Esophagus squamous epithelium (tissue), 4 donors: ENCODE measurements around the gene CHTOP.

ENCODE experiments used
- POLR2A ChIP-seq, 4 donors: fragments of 450-650 bp; IDR thresholded peaks; one replicate each; pipeline ENCODE4 v1.6.1; 2017; ENCODE audit warnings: antibody characterized with exemption in 4 of 4, mild to moderate bottlenecking in 4 of 4, moderate library complexity in 3 of 4
- TF ChIP-seq, protein P1 (sequence below), 6 experiments: fragments of 450-650 bp in 4 of 6; fragments of 200-600 bp in 2 of 6; sonication (generic) in 2 of 6; IDR thresholded peaks; one replicate each; pipeline ENCODE4 v1.5.1; 2016 to 2019; ENCODE audit warnings: antibody characterized with exemption in 6 of 6, mild to moderate bottlenecking in 4 of 6, moderate library complexity in 4 of 6

DNA sequence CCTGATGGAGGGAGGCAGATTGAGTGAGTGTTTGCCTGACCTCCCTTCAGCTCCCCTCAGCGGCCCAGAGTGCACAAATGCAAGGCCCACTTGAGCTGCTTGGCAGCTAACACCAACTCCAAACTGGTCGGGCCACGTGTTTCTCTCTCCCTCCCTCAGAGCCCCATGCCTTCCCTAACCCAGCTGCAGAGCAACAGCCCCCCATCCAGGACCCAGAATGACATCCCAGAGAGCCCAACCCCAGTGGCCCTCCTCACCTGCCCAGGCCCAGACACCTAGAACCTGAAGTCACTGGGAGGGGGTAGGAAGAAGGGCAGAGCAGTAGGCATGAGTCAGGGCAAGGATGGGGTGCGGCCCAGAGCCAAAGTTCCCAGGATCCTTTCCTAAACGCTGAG is 17.0 kb upstream of the CHTOP start:
- TF ChIP-seq, protein P1, sequence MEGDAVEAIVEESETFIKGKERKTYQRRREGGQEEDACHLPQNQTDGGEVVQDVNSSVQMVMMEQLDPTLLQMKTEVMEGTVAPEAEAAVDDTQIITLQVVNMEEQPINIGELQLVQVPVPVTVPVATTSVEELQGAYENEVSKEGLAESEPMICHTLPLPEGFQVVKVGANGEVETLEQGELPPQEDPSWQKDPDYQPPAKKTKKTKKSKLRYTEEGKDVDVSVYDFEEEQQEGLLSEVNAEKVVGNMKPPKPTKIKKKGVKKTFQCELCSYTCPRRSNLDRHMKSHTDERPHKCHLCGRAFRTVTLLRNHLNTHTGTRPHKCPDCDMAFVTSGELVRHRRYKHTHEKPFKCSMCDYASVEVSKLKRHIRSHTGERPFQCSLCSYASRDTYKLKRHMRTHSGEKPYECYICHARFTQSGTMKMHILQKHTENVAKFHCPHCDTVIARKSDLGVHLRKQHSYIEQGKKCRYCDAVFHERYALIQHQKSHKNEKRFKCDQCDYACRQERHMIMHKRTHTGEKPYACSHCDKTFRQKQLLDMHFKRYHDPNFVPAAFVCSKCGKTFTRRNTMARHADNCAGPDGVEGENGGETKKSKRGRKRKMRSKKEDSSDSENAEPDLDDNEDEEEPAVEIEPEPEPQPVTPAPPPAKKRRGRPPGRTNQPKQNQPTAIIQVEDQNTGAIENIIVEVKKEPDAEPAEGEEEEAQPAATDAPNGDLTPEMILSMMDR (IDR thresholded peaks at IDR 0.05) = no peak
- no peak for TF ChIP-seq POLR2A (IDR thresholded peaks at IDR 0.05)
